CD4-positive, alpha-beta T cell treated with Interleukin-1 beta for 1 hour (primary cell): ENCODE results near the gene COL27A1.
"Not testable (repeated sequence)": the region's sequence is repeated elsewhere in the genome, so short reads cannot be mapped to it uniquely, and the experiment has no call there.

Experiments
- DNase-seq, 2 donors: peaks; one replicate each; pipeline ENCODE4 v3.0.0-alpha.2; 2020 to 2022

The COL27A1 gene

GRCh38 chr9:114123031-114123977 is 32.0 kb upstream of the COL27A1 start:
- no peak for DNase-seq

- DNase-seq, result no peak
These were observed 31.2 kb upstream of the COL27A1 start for GRCh38 chr9:114124138-114124537.

GRCh38 chr9:114124666-114125475 is 30.5 kb upstream of the COL27A1 start:
- no peak for DNase-seq

DNA sequence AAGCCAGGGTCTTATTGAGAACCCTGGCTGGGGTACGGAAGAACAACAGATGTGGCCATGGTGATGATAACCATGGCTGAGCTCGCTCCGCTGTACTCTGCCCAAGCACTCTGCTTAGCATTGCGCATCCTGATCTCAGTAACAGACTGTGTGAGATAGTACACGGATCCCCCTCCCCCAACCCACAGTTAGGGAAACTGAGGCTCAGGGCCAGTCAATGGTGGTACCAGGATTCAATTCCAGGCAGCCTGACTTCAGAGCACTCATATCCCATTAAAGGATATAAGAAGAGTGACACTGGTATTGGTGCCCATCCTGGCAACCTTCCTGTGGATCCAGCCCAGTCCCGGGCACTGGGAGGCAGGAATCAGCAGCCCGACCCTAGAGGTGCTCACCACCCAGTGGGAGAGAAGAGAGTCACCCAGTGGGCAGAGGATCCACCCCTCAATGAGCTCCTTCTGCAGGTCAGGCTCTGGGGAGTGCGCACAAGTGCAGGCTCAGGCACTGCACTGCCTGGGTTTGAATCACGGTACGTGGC is 29.8 kb upstream of the COL27A1 start:
- no peak for DNase-seq

DNA sequence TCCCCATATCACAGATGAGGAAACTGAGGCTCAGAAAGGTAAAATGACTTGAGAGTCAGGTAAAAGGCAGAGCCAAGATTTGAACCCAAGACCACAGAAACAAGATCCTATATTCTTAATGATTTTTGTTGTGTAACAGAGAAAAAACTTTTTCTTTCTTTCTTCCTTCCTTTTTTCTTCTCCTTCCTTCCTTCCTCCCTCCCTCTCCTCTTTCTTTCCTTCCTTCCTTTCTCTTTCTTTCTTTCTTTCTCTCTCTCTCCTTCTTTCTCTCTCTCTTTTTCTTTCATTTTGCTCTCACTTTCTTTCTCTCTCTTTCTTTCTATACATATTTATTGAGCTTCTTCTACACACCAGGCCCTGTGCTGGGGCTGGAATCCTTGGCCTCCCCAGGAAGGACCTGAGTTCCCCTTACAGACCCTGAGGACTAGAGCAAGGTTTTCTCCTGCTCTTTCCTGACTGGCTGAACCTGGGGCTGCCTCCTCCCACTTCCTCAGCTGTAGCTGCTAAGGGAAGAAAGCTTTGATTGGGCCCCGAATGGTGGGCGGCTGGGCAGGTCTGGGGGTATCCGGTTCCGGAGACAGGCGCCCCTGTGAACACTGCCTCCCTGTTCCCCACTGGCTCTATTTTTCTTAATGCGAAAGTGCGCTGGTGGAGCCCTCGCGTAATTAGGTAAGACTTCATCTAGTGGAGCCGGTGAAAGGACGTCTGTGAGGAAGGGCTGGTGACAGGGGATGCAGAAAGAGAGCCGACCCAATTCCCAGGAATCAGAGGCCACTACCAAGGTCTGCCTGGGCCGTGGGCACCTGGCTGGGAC is 28.9 kb upstream of the COL27A1 start:
- DNase-seq, result no peak

GRCh38 chr9:114128759-114129158 is 26.6 kb upstream of the COL27A1 start:
- DNase-seq, result not testable (repeated sequence)

DNA sequence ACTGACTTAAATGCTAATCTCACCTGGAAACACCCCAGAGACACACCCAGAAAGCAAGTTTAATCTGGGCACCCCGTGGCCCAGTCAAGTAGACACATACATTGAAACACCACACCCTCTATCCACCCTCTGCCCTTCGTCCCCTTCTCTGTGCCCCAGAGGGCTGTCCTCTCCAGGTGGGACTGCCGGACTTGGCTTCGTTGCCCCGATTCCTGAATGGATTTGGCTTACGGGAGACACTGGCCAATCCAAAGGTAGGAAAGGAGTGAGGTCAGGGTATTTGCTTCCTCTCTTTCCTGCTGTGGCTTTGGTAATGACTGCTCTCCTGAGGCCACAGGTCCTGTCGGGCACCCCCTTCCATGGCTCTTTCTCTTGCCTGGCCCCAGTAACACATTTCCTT is 25.2 kb upstream of the COL27A1 start:
- DNase-seq, result no peak

DNA sequence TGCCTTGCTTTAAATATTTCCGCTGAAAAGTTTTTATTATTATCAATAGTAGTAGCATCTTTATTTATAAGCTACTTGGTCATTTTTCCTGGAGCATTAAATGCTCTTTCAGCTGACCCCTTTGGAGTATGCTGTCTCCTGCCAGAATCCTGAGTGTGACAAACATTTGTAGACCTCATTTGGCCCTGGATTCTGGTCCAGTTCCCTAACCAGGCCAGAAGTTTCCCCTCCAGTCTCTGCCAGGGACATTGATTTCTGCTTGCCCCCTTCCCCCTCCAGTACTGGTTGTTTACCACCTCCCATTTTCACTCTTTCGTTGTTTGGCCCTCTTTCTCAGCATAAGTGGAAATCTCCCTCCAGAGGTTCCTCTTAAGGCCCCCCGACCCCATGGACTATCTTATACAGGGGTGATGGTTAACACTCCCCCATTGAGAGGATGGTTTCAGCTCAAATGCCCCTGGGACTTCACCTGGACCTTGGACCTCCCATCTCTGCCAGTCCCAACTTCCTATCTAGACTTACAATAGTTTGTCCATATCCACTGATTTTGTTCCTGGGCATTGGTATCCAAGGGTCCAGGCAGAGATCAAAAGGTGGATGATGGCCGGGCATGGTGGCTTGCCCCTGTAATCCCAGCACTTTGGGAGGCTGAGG is 24.6 kb upstream of the COL27A1 start:
- no peak for DNase-seq

DNA sequence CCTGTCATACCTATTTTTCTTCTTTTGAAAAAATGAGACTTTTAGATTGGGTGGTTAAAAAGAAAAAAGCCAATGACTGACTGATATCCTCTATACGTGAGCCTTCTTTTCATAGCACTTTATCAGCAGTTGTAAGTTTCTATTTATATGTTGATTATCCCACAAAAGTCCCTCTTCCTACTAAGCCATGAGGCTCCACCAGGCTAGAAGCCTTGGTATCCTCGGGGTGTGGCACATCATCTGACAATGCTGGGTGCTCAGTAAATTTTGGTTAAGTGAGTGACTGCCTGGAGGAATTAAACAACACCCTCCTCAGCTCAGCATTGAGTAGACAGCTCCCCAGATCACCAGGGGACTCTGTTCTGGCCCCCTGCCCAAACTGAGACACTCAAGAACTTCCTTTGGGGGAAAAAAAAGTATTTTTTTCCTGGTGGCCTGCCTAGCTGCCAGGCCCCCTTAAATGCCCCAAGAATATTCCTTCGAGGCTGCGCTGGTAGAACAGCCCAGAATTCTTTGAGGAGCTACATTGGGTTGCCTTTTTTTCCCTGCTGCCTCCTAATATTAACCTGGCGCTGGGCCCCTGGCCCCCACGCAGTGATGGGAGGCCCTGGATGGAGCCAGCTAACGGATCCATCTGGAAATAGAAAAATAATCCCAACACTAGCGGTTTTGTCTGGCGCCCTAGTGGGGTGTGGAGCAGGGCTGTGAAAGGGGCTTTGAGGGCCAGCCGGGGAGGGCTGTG is 23.4 kb upstream of the COL27A1 start:
- no peak for DNase-seq

DNA sequence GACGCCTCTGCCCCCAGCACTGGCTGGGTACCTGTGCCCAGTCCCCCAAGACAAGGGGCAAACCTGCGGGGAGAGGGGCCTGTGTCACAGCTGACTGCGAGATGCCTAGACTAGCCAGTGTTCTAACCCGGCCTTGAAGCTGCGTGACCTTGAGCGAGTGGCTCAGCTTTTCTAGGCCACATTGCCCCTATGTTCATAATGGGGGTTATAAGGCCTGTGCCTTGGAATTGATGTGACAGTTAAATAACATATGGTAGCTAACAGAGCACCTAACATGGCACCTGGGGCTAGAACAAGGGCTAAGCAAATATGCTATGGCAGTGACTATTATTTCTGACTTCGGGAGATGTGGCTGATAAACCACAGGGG is 22.8 kb upstream of the COL27A1 start:
- DNase-seq, result no peak

GRCh38 chr9:114134827-114135396 is 20.4 kb upstream of the COL27A1 start:
- no peak for DNase-seq

GRCh38 chr9:114137831-114138230 is 17.5 kb upstream of the COL27A1 start:
- DNase-seq, result no peak

DNA sequence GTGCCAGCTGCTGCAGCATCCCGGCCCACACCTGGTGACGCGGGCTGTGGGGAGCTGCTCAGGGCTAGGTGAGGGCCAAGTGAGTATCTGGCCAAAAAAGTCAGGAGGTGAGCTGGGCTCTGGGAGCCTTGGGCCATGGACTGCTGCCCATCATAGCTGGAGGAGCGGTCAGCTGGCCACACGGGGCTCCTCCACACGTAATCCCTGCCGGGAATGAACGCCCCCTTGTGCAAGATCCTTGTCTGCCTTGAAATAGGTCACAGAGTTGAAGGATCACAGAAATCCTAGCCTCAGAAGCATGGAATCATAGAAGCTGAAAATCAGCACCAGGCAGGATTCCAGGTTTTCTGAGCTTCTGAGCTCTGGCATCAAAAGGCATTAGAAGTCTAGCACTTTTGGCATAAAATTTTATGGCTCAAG is 16.8 kb upstream of the COL27A1 start:
- DNase-seq, result no peak

DNA sequence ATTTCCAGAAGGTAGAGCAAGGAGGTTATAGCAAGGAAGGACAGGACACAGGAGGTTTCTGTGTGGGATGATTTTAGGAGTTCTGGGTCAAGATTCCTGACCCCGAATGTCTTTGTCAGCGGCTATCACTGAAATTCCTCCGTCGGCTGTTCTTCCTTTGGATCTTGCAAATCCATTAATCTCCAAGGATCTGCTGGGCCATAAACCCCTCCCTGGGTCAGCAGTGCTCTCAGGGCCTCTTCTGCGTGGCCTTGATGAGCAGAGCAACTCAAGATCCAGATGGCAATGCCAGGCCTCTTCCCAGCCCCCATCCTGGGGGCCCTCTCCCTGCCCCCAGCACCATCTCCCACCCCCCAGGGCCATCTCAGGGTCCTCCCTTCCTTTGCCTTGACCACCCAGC is 16.3 kb upstream of the COL27A1 start:
- DNase-seq, result no peak

- DNase-seq, result no peak
These were observed 14.9 kb upstream of the COL27A1 start for GRCh38 chr9:114140401-114140800.

GRCh38 chr9:114140850-114141249 is 14.5 kb upstream of the COL27A1 start:
- DNase-seq, result no peak

DNA sequence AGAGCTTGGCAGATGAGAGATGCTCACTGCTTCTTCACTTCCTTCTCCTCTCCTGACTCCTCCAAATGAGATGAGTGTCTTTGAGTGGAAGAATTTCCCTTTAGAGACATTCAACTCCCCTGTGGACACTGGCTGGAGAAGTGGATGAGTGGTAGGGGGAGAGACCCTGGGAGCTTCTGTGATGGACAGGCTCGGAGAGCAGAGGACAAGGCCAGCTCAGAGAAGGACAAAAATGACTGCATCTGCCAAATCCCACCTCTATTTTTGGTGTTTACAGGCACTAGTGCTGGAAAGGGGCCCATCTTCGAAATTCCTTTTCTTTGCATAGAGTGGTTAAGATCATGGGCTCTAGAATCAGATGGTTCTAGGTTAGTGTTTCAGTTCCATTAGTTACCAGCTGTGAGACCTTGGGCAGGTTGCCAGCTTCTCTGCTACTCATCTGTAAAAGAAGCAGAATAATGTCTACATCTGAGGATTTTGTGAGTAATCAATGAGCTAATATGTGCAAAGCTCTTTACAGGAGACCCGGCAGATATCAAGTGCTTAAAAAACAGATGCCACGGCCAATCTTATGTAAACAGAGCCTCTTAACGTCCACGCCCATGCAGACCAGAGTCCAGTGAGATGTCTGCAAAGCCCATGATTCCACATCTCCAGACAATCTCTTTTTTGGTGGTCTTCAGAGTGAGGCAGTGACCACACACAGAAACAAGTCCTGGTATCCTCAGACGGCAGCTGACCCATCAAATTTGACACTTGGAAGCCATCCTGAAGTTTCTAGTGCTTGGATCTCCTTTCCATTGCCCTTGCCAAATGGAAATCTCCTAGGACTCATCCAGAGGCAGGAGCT is 13.6 kb upstream of the COL27A1 start:
- no peak for DNase-seq

DNA sequence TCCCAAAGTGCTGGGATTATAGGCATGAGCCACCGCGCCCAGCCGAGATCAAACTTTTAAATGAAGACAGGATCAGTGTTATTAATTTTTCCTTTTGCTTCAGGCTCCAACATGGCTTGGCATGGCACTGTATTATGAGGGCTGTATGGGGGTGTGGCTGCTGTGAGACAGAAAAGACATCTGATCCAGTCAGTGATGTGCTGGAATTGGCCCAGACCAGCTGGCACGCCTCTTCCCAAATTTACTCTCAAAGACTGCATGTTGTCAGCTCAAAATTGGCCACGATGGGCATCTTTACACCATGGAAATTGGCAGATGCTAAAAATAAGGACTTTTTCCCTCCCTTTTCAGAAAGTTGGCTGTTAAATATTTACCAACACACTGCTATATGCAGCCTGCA is 12.1 kb upstream of the COL27A1 start:
- DNase-seq, result no peak

GRCh38 chr9:114146735-114147134 is 8.6 kb upstream of the COL27A1 start:
- no peak for DNase-seq

DNA sequence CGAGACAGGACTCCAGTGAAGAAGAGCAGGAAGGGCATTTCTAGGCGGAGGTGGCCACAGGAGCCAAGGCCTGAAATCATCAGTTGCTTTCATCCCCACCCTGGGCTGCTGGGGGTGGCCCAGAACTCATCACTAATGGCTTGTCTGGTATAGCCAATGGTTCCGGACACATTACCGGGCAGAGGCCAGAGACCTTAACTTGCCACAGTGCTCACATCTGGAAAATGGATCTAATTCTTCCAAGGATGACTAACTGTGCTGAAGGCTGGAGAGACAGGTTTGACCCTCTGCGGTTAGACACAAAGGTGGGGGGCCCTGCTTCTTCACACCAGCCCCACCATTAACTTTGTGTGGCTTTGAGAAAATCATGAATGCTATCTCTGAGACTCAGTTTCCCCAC is 6.2 kb upstream of the COL27A1 start:
- DNase-seq, result no peak
